Ishikawa (cell line): ENCODE measurements around the gene DIAPH1.

Experiments used
- CEBPB ChIP-seq: IDR thresholded peaks from 2 replicates; pipeline ENCODE4 v1.6.1; 2012
- CREB1 ChIP-seq: IDR thresholded peaks from 2 replicates; pipeline ENCODE4 v1.6.1; 2012; ENCODE audit warnings: low read depth
- EGR1 ChIP-seq: IDR thresholded peaks from 2 replicates; pipeline ENCODE4 v1.6.1; 2012
- EP300 ChIP-seq: IDR thresholded peaks from 2 replicates; pipeline ENCODE4 v1.6.1; 2012; ENCODE audit warnings: borderline replicate concordance
- FOXM1 ChIP-seq: IDR thresholded peaks from 2 replicates; pipeline ENCODE4 v1.6.1; 2012; ENCODE audit warnings: low read depth, borderline replicate concordance
- NFIC ChIP-seq: IDR thresholded peaks from 2 replicates; pipeline ENCODE4 v1.6.1; 2012
- RAD21 ChIP-seq: IDR thresholded peaks from 2 replicates; pipeline ENCODE4 v1.6.1; 2012; ENCODE audit warnings: low read depth
- TAF1 ChIP-seq: IDR thresholded peaks from 2 replicates; pipeline ENCODE4 v1.6.1; 2012; ENCODE audit warnings: low read depth, mild to moderate bottlenecking
- TCF12 ChIP-seq: IDR thresholded peaks from 2 replicates; pipeline ENCODE4 v1.6.1; 2012; ENCODE audit warnings: low read depth
- TEAD4 ChIP-seq: IDR thresholded peaks from 2 replicates; pipeline ENCODE4 v1.6.1; 2012
- YY1 ChIP-seq: IDR thresholded peaks from 2 replicates; pipeline ENCODE4 v1.6.1; 2012; ENCODE audit warnings: low read depth
- ZBTB7A ChIP-seq: IDR thresholded peaks from 2 replicates; pipeline ENCODE4 v1.6.1; 2012; ENCODE audit warnings: low read depth
- TF ChIP-seq, protein P1 (sequence below): IDR thresholded peaks from 2 replicates; pipeline ENCODE4 v1.6.1; 2012; ENCODE audit warnings: low read depth, mild to moderate bottlenecking
- TF ChIP-seq, protein P2 (sequence below): IDR thresholded peaks from 2 replicates; pipeline ENCODE4 v1.6.1; 2012
- TF ChIP-seq, protein P3 (sequence below): IDR thresholded peaks from 2 replicates; pipeline ENCODE4 v1.6.1; 2012

DIAPH1 gene

DNA sequence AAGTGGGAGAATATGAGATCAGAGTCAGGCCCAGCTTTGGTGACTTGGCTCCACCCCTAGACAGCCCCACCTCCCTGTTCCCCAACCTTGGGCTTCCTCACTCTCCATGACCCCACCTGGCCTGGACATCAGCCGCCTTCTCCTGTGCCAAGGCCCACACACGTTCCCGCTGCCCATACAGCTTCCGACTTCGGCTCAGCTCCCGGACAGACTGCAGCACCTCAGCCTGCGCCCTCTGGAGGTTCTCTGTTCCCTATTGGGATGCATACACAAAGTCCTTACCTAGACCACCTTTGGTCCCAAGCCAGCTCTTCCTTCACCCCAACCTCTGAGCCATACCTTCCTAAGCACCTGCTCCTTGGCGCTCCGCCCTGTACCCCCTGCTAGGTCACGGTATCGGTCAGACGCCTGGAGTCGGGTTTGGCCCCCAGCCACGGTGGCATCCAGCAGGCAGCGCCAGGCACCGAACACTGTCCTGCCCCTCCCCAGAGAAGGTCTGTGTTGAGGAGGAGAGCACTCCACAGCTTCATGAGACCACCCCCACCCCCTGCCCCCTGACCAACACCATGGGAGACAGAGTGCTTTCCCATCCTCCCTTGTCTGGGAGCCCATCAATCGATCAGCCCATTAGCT lies 30.4 kb upstream of the DIAPH1 start:
- TF ChIP-seq CREB1 (no peak), FOXM1 (no peak), EP300 (no peak), CEBPB (no peak), RAD21 (no peak), TEAD4 (no peak), TCF12 (no peak), TAF1 (no peak), NFIC (no peak), EGR1 (no peak), ZBTB7A (no peak), YY1 (no peak)
- TF ChIP-seq, protein P1, sequence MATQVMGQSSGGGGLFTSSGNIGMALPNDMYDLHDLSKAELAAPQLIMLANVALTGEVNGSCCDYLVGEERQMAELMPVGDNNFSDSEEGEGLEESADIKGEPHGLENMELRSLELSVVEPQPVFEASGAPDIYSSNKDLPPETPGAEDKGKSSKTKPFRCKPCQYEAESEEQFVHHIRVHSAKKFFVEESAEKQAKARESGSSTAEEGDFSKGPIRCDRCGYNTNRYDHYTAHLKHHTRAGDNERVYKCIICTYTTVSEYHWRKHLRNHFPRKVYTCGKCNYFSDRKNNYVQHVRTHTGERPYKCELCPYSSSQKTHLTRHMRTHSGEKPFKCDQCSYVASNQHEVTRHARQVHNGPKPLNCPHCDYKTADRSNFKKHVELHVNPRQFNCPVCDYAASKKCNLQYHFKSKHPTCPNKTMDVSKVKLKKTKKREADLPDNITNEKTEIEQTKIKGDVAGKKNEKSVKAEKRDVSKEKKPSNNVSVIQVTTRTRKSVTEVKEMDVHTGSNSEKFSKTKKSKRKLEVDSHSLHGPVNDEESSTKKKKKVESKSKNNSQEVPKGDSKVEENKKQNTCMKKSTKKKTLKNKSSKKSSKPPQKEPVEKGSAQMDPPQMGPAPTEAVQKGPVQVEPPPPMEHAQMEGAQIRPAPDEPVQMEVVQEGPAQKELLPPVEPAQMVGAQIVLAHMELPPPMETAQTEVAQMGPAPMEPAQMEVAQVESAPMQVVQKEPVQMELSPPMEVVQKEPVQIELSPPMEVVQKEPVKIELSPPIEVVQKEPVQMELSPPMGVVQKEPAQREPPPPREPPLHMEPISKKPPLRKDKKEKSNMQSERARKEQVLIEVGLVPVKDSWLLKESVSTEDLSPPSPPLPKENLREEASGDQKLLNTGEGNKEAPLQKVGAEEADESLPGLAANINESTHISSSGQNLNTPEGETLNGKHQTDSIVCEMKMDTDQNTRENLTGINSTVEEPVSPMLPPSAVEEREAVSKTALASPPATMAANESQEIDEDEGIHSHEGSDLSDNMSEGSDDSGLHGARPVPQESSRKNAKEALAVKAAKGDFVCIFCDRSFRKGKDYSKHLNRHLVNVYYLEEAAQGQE, result no peak
- TF ChIP-seq, protein P2, sequence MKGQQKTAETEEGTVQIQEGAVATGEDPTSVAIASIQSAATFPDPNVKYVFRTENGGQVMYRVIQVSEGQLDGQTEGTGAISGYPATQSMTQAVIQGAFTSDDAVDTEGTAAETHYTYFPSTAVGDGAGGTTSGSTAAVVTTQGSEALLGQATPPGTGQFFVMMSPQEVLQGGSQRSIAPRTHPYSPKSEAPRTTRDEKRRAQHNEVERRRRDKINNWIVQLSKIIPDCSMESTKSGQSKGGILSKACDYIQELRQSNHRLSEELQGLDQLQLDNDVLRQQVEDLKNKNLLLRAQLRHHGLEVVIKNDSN, result no peak
- TF ChIP-seq, protein P3, sequence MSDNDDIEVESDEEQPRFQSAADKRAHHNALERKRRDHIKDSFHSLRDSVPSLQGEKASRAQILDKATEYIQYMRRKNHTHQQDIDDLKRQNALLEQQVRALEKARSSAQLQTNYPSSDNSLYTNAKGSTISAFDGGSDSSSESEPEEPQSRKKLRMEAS, result no peak

- TF ChIP-seq NFIC (no peak), FOXM1 (no peak), TAF1 (no peak), TCF12 (no peak), EP300 (no peak), CEBPB (no peak), RAD21 (no peak), TEAD4 (no peak)
- TF ChIP-seq, protein P2, result no peak
- TF ChIP-seq, protein P1, result no peak
Observed at GRCh38 chr5:141647851-141648250, 29.1 kb upstream of the DIAPH1 start.

- TF ChIP-seq TEAD4, result no peak
- TF ChIP-seq, protein P2, result no peak
- TF ChIP-seq YY1, result no peak
- TF ChIP-seq, protein P3, result no peak
- no peak for TF ChIP-seq FOXM1
- TF ChIP-seq EGR1, result no peak
- no peak for TF ChIP-seq ZBTB7A
- TF ChIP-seq TAF1, result no peak
- TF ChIP-seq RAD21, result no peak
Observed at GRCh38 chr5:141647242-141647641, 28.4 kb upstream of the DIAPH1 start.

DNA sequence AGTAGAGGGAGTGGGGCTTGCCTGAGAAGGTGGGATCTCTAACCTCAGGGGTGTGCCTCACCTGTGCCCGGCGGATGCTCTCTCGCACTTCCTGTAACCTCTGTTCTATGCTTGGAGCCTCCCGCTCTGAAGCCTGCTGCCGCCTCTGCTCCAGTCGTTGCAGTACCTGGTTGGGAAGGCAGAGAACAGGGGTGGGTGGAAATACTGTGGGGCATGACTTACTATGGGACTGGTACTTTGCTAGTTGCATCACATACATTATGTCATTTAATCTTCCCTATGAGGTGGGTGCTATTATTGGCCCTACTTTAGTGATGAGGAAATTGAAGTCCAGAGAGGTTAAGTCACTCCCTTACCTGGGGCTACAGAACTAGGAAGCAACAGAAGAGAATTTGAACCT lies 27.2 kb upstream of the DIAPH1 start:
- TF ChIP-seq CEBPB, result no peak
- no peak for TF ChIP-seq TAF1
- TF ChIP-seq RAD21, result no peak
- TF ChIP-seq TCF12, result no peak
- TF ChIP-seq, protein P3, result no peak
- TF ChIP-seq NFIC, result no peak
- no peak for TF ChIP-seq EP300
- no peak for TF ChIP-seq TEAD4
- TF ChIP-seq ZBTB7A, result no peak
- no peak for TF ChIP-seq FOXM1
- no peak for TF ChIP-seq CREB1
- no peak for TF ChIP-seq EGR1
- TF ChIP-seq, protein P1, result no peak
- TF ChIP-seq YY1, result no peak
- TF ChIP-seq, protein P2, result no peak
